ENCODE results near the gene GJC3. TPM values are rescaled to one million over a fixed set of nuclear protein-coding genes. Genes with fewer than 3 reads are reported as not detected.

GJC3 gene
- total and polyA plus RNA-seq, 9 of the 15 experiments (the other 6 are each of a cell fraction or from before 2014, with no cell fraction given): 0.10 to 0.45 (median 0.28) TPM; not detected in 1

GRCh38 chr7:99918959-99919813 lies 10.2 kb downstream of the GJC3 start, which contains the start of gene TRIM4 (continued):
- TF ChIP-seq SRSF3 (IDR thresholded peaks at IDR 0.05; ENCODE audit: insufficient read depth, low read length): no peak
- TF ChIP-seq, protein P1, sequence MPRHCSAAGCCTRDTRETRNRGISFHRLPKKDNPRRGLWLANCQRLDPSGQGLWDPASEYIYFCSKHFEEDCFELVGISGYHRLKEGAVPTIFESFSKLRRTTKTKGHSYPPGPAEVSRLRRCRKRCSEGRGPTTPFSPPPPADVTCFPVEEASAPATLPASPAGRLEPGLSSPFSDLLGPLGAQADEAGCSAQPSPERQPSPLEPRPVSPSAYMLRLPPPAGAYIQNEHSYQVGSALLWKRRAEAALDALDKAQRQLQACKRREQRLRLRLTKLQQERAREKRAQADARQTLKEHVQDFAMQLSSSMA (CRISPR knock-in tag; IDR thresholded peaks at IDR 0.05): 0 out of 2 replicates have a peak, but pooled peaks have one; percentile 39
- TF ChIP-seq, protein P2, sequence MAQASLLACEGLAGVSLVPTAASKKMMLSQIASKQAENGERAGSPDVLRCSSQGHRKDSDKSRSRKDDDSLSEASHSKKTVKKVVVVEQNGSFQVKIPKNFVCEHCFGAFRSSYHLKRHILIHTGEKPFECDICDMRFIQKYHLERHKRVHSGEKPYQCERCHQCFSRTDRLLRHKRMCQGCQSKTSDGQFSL (CRISPR knock-in tag; IDR thresholded peaks at IDR 0.05): no peak
- TF ChIP-seq, protein P2 (tag; IDR thresholded peaks at IDR 0.05): no peak
- TF ChIP-seq MEF2D (tag; conservative IDR thresholded peaks at IDR 0.05; ENCODE audit: low read depth): no peak
- TF ChIP-seq CCAR2 (IDR thresholded peaks at IDR 0.05; ENCODE audit: low read depth, low read length): no peak
- TF ChIP-seq ASH1L (IDR thresholded peaks at IDR 0.05; ENCODE audit: borderline replicate concordance, low read depth, partially characterized antibody): peak; percentile 35
- peak; percentile 79 for TF ChIP-seq PML (IDR thresholded peaks at IDR 0.05; ENCODE audit: low read length)
- TF ChIP-seq, protein P3, sequence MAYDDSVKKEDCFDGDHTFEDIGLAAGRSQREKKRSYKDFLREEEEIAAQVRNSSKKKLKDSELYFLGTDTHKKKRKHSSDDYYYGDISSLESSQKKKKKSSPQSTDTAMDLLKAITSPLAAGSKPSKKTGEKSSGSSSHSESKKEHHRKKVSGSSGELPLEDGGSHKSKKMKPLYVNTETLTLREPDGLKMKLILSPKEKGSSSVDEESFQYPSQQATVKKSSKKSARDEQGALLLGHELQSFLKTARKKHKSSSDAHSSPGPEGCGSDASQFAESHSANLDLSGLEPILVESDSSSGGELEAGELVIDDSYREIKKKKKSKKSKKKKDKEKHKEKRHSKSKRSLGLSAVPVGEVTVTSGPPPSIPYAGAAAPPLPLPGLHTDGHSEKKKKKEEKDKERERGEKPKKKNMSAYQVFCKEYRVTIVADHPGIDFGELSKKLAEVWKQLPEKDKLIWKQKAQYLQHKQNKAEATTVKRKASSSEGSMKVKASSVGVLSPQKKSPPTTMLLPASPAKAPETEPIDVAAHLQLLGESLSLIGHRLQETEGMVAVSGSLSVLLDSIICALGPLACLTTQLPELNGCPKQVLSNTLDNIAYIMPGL (CRISPR knock-in tag; IDR thresholded peaks at IDR 0.05): peak; percentile 92
- TF ChIP-seq SNAPC5 (CRISPR knock-in tag; IDR thresholded peaks at IDR 0.05): no peak
- no peak for TF ChIP-seq BACH1 (tag; IDR thresholded peaks at IDR 0.05)
- peak; percentile 94 for TF ChIP-seq ELF1 (tag; IDR thresholded peaks at IDR 0.05)
- TF ChIP-seq RFX7 (CRISPR knock-in tag; IDR thresholded peaks at IDR 0.05): no peak
- TF ChIP-seq, protein P4, sequence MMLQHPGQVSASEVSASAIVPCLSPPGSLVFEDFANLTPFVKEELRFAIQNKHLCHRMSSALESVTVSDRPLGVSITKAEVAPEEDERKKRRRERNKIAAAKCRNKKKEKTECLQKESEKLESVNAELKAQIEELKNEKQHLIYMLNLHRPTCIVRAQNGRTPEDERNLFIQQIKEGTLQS (IDR thresholded peaks at IDR 0.05): no peak
- TF ChIP-seq, protein P4 (CRISPR knock-in tag; conservative IDR thresholded peaks at IDR 0.05): peak; percentile 61; the same call in 1 of the 2 replicates
- no peak for TF ChIP-seq ZBED1 (IDR thresholded peaks at IDR 0.05)
- no peak for TF ChIP-seq HNRNPH1 (optimal IDR thresholded peaks at IDR 0.05; ENCODE audit: low read depth, low read length)
- TF ChIP-seq ZNF444 (CRISPR knock-in tag; IDR thresholded peaks at IDR 0.05): no peak
- TF ChIP-seq ETS2 (tag; IDR thresholded peaks at IDR 0.05; ENCODE audit: borderline replicate concordance, poor library complexity, severe bottlenecking): no peak
- TF ChIP-seq MAFK (IDR thresholded peaks at IDR 0.05; ENCODE audit: low read length): no peak
- TF ChIP-seq, protein P5, sequence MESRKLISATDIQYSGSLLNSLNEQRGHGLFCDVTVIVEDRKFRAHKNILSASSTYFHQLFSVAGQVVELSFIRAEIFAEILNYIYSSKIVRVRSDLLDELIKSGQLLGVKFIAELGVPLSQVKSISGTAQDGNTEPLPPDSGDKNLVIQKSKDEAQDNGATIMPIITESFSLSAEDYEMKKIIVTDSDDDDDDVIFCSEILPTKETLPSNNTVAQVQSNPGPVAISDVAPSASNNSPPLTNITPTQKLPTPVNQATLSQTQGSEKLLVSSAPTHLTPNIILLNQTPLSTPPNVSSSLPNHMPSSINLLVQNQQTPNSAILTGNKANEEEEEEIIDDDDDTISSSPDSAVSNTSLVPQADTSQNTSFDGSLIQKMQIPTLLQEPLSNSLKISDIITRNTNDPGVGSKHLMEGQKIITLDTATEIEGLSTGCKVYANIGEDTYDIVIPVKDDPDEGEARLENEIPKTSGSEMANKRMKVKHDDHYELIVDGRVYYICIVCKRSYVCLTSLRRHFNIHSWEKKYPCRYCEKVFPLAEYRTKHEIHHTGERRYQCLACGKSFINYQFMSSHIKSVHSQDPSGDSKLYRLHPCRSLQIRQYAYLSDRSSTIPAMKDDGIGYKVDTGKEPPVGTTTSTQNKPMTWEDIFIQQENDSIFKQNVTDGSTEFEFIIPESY (CRISPR knock-in tag; IDR thresholded peaks at IDR 0.05): peak; percentile 33
- TF ChIP-seq PHB2 (IDR thresholded peaks at IDR 0.05; ENCODE audit: low read depth): no peak

Measured in K562 (cell line).